H9 (cell line): ENCODE measurements around the gene NFKBIZ. TPM values are rescaled to one million over a fixed set of nuclear protein-coding genes. Genes with fewer than 3 reads are reported as not detected.

Source experiments
- DNase-seq: peaks from one replicate; pipeline ENCODE4 v3.0.0-alpha.2; 2017
- H2AFZ ChIP-seq: one replicate; pipeline ENCODE4 v1.6.1; 2013; ENCODE audit warnings: mild to moderate bottlenecking, low read length, control low read depth, moderate library complexity
- H2AK5ac ChIP-seq: 2 replicates; pipeline ENCODE4 v1.6.1; 2013; ENCODE audit warnings: low read length, control low read depth, mixed read lengths; ENCODE audit not compliant: insufficient read length
- H2BK120ac ChIP-seq: one replicate; pipeline ENCODE4 v1.6.1; 2013; ENCODE audit warnings: low read depth, mild to moderate bottlenecking, low read length, control low read depth, inconsistent platforms; ENCODE audit not compliant: poor library complexity, severe bottlenecking
- H2BK12ac ChIP-seq: 2 replicates; pipeline ENCODE4 v1.6.1; 2013; ENCODE audit warnings: low read length, control low read depth, mixed read lengths, low read depth; ENCODE audit not compliant: insufficient read length
- H2BK15ac ChIP-seq: 2 replicates; pipeline ENCODE4 v1.6.1; 2013; ENCODE audit warnings: low read depth, low read length, control low read depth
- H2BK20ac ChIP-seq: one replicate; pipeline ENCODE4 v1.6.1; 2013; ENCODE audit warnings: low read depth, mild to moderate bottlenecking, low read length, control low read depth, inconsistent platforms; ENCODE audit not compliant: poor library complexity, severe bottlenecking
- H2BK5ac ChIP-seq: 2 replicates; pipeline ENCODE4 v1.6.1; 2013; ENCODE audit warnings: low read length, control low read depth, mixed read lengths; ENCODE audit not compliant: insufficient read length
- H3K14ac ChIP-seq: 2 replicates; pipeline ENCODE4 v1.6.1; 2013; ENCODE audit warnings: low read length, control low read depth; ENCODE audit not compliant: insufficient read depth
- H3K18ac ChIP-seq: 2 replicates; pipeline ENCODE4 v1.6.1; 2013; ENCODE audit warnings: low read depth, mild to moderate bottlenecking, mixed read lengths, low read length, control low read depth; ENCODE audit not compliant: insufficient read length
- H3K23ac ChIP-seq: 2 replicates; pipeline ENCODE4 v1.6.1; 2013; ENCODE audit warnings: low read length, control low read depth, mixed read lengths, low read depth; ENCODE audit not compliant: insufficient read length
- H3K23me2 ChIP-seq: 2 replicates; pipeline ENCODE4 v1.6.1; 2013; ENCODE audit warnings: low read depth, mild to moderate bottlenecking, mixed read lengths, low read length, control low read depth; ENCODE audit not compliant: insufficient read length, poor library complexity, severe bottlenecking
- H3K27ac ChIP-seq: 2 replicates; pipeline ENCODE4 v1.5.1; 2013; ENCODE audit warnings: low read length, control low read depth, mixed read lengths, low read depth; ENCODE audit not compliant: insufficient read length
- H3K27me3 ChIP-seq: 2 replicates; pipeline ENCODE4 v1.6.1; 2013; ENCODE audit warnings: low read length, control low read depth, inconsistent platforms; ENCODE audit not compliant: insufficient read depth
- H3K4ac ChIP-seq: 2 replicates; pipeline ENCODE4 v1.6.1; 2013; ENCODE audit warnings: low read depth, mild to moderate bottlenecking, control low read depth, inconsistent platforms, low read length, moderate library complexity
- H3K4me1 ChIP-seq: 2 replicates; pipeline ENCODE4 v1.6.1; 2013; ENCODE audit warnings: low read length, control low read depth, inconsistent platforms; ENCODE audit not compliant: insufficient read depth
- H3K4me2 ChIP-seq: 2 replicates; pipeline ENCODE4 v1.6.1; 2013; ENCODE audit warnings: low read length, control low read depth, mixed read lengths; ENCODE audit not compliant: insufficient read length, insufficient read depth
- H3K56ac ChIP-seq: 2 replicates; pipeline ENCODE4 v1.6.1; 2013; ENCODE audit warnings: low read depth, mild to moderate bottlenecking, mixed read lengths, low read length, control low read depth; ENCODE audit not compliant: insufficient read length
- H3K79me1 ChIP-seq: 2 replicates; pipeline ENCODE4 v1.6.1; 2013; ENCODE audit warnings: low read depth, mild to moderate bottlenecking, moderate library complexity, low read length, control low read depth, inconsistent platforms; ENCODE audit not compliant: insufficient read depth, poor library complexity, severe bottlenecking
- H3K79me2 ChIP-seq: 2 replicates; pipeline ENCODE4 v1.6.1; 2013; ENCODE audit warnings: low read length, control low read depth, inconsistent platforms; ENCODE audit not compliant: insufficient read depth
- H3K9ac ChIP-seq: 2 replicates; pipeline ENCODE4 v1.6.1; 2013; ENCODE audit warnings: low read length, control low read depth, mixed read lengths; ENCODE audit not compliant: insufficient read length; ENCODE audit errors: extremely low read depth
- H3K9me3 ChIP-seq: one replicate; pipeline ENCODE4 v1.6.1; 2013; ENCODE audit warnings: low read depth, low read length, inconsistent platforms; ENCODE audit not compliant: control insufficient read depth
- H3T11ph ChIP-seq: one replicate; pipeline ENCODE4 v1.6.1; 2013; ENCODE audit warnings: mild to moderate bottlenecking, low read length, control low read depth, inconsistent platforms
- H4K20me1 ChIP-seq: one replicate; pipeline ENCODE4 v1.6.1; 2013; ENCODE audit not compliant: control insufficient read depth, insufficient read length, insufficient read depth
- H4K5ac ChIP-seq: 2 replicates; pipeline ENCODE4 v1.6.1; 2013; ENCODE audit warnings: low read depth, mild to moderate bottlenecking, mixed read lengths, low read length, control low read depth; ENCODE audit not compliant: insufficient read length
- H4K8ac ChIP-seq: replicated peaks from 2 replicates; pipeline ENCODE4 v1.6.1; 2013; ENCODE audit warnings: low read length, control low read depth, mixed read lengths, low read depth; ENCODE audit not compliant: insufficient read length
- H4K91ac ChIP-seq: 2 replicates; pipeline ENCODE4 v1.6.1; 2013; ENCODE audit warnings: low read depth, mild to moderate bottlenecking, moderate library complexity, mixed read lengths, low read length, control low read depth; ENCODE audit not compliant: insufficient read length
- H3K27ac Mint-ChIP-seq, 3 experiments: 2 replicates in 2 of 3; 3 replicates in 1 of 3; pipeline ENCODE4 v1.8.0; 2020 to 2021; ENCODE audit warnings: mixed read lengths in 3 of 3, mild to moderate bottlenecking in 1 of 3, moderate library complexity in 1 of 3
- H3K27me3 Mint-ChIP-seq: 2 replicates; pipeline ENCODE4 v1.8.0; 2021; ENCODE audit warnings: low read depth, mild to moderate bottlenecking, moderate library complexity, mixed read lengths
- H3K36me3 Mint-ChIP-seq, 3 experiments: 2 replicates in 2 of 3; 3 replicates in 1 of 3; pipeline ENCODE4 v1.8.0; 2020 to 2021; ENCODE audit warnings: low read depth in 3 of 3, mixed read lengths in 3 of 3; ENCODE audit not compliant: insufficient read depth in 1 of 3
- H3K4me1 Mint-ChIP-seq, 2 experiments: 2 replicates each; pipeline ENCODE4 v1.8.0; 2020; ENCODE audit warnings: mixed read lengths in 2 of 2
- H3K4me3 Mint-ChIP-seq, 2 experiments: 2 replicates in 1 of 2; 3 replicates in 1 of 2; pipeline ENCODE4 v1.8.0; 2020 to 2021; ENCODE audit warnings: mild to moderate bottlenecking in 2 of 2, mixed read lengths in 2 of 2, moderate library complexity in 1 of 2
- H3K9me3 Mint-ChIP-seq, 2 experiments: 2 replicates in 1 of 2; 3 replicates in 1 of 2; pipeline ENCODE4 v1.8.0; 2020; ENCODE audit warnings: mild to moderate bottlenecking in 2 of 2, mixed read lengths in 2 of 2, moderate library complexity in 1 of 2
- CTCF ChIP-seq: fragments of 200-600 bp; sonication (generic); conservative IDR thresholded peaks from 3 replicates; pipeline ENCODE4 v1.8.0; 2021; ENCODE audit warnings: antibody characterized with exemption, mild to moderate bottlenecking
- total RNA-seq: library from RNA; stranded (reverse); gene quantifications from 2 replicates; pipeline ENCODE4 v1.2.1, GENCODE V29; 2021

The NFKBIZ gene
- total RNA-seq, 1 experiment from 2014 or later = 11.1 TPM

- TF ChIP-seq CTCF = no peak
- Histone ChIP-seq H2BK120ac (peak overlapping the region; percentile 30), H3K23me2 (no peaks in the 10 kb centered on the region), H2BK15ac (no peak overlapping the region), H2BK20ac (no peak overlapping the region), H4K91ac (no peak overlapping the region), H3K9ac (no peak overlapping the region), H3K14ac (no peak overlapping the region), H3K9me3 (no peaks in the 10 kb centered on the region), H3K18ac (no peak overlapping the region), H4K8ac (no peak overlapping the region), H3K27ac (no peak overlapping the region), H3K23ac (no peak overlapping the region), H3T11ph (no peak overlapping the region), H3K4me2 (no peak overlapping the region), H3K27me3 (no peaks in the 10 kb centered on the region), H3K56ac (no peak overlapping the region), H2AFZ (no peak overlapping the region), H3K4me1 (no peaks in the 10 kb centered on the region), H2BK12ac (no peak overlapping the region), H3K79me1 (no peaks in the 10 kb centered on the region), H3K4ac (no peak overlapping the region), H4K5ac (no peak overlapping the region), H2AK5ac (no peak overlapping the region), H3K79me2 (no peaks in the 10 kb centered on the region), H4K20me1 (no peaks in the 10 kb centered on the region), H2BK5ac (no peak overlapping the region)
- Mint-ChIP-seq H3K36me3 (peaks cover 0 to 9% (median 0%) of the 10 kb centered on the region in 3 experiments; a peak in 3 of 7 replicates), H3K27ac (no peak overlapping the region), H3K4me3 (no peak overlapping the region), H3K27me3 (no peaks in the 10 kb centered on the region), H3K9me3 (no peaks in the 10 kb centered on the region), H3K4me1 (peaks cover 5 to 7% of the 10 kb centered on the region in 2 experiments)
- no peak for DNase-seq
Observed at GRCh38 chr3:101812895-101813294, 36.4 kb upstream of the NFKBIZ start.
